Neural progenitor cell (in vitro differentiated cells): ENCODE data around the gene SPOPL.

Experiments
- EZH2 ChIP-seq: fragments of 200-600 bp; sonication (generic); IDR thresholded peaks from 2 replicates; pipeline ENCODE4 v1.6.1; 2017; ENCODE audit warnings: antibody characterized with exemption, mild to moderate bottlenecking, moderate library complexity
- EZH2phosphoT487 ChIP-seq: fragments of 200-600 bp; sonication (generic); IDR thresholded peaks from 2 replicates; pipeline ENCODE4 v1.6.1; 2017; ENCODE audit warnings: antibody characterized with exemption
- TF ChIP-seq, protein P1 (sequence below): fragments of 200-600 bp; sonication (generic); IDR thresholded peaks from 2 replicates; pipeline ENCODE4 v1.5.1; 2017; ENCODE audit warnings: antibody characterized with exemption, mild to moderate bottlenecking

DNA sequence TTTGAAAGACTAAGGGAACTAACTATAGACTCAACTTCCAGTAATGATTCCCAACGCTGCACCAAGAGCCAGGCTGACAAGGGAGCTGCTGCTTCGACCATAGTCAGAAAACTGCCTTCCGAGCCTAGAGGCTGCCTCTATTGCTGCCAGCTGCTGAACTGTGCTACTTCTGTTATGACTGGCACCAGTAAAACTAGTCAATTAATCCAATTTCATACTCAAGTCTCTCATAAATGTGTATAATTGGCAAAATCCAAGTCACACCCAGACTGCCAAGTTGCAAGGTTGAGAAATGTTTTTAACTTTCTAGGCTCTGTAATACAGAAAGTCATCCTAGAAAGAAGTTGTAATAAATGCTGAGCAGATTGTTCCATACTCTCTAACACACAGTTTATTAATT lies 117.4 kb downstream of the SPOPL start:
- TF ChIP-seq EZH2 (no peak), EZH2phosphoT487 (no peak)
- TF ChIP-seq, protein P1, sequence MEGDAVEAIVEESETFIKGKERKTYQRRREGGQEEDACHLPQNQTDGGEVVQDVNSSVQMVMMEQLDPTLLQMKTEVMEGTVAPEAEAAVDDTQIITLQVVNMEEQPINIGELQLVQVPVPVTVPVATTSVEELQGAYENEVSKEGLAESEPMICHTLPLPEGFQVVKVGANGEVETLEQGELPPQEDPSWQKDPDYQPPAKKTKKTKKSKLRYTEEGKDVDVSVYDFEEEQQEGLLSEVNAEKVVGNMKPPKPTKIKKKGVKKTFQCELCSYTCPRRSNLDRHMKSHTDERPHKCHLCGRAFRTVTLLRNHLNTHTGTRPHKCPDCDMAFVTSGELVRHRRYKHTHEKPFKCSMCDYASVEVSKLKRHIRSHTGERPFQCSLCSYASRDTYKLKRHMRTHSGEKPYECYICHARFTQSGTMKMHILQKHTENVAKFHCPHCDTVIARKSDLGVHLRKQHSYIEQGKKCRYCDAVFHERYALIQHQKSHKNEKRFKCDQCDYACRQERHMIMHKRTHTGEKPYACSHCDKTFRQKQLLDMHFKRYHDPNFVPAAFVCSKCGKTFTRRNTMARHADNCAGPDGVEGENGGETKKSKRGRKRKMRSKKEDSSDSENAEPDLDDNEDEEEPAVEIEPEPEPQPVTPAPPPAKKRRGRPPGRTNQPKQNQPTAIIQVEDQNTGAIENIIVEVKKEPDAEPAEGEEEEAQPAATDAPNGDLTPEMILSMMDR, result no peak
